Measurements from ENCODE around the gene RCBTB2.

GRCh38 chr13:48536621-48537250 lies 3.9 kb upstream of the RCBTB2 start:
- TF ChIP-seq CTCF (IDR thresholded peaks at IDR 0.05) (no peak), POLR2A (IDR thresholded peaks at IDR 0.05) (no peak)
